Fibroblast of upper back skin (primary cell): ENCODE measurements around the gene IRGC.
"Not testable (repeated sequence)": the region's sequence is repeated elsewhere in the genome, so short reads cannot be mapped to it uniquely, and the experiment has no call there.

ENCODE experiments used
- DNase-seq: peaks from one replicate; pipeline ENCODE4 v3.0.0-alpha.2; 2013

Gene IRGC

GRCh38 chr19:43755256-43755801 lies 39.5 kb downstream of the IRGC start:
- DNase-seq = peak; percentile 76

GRCh38 chr19:43759515-43759914 lies 43.6 kb downstream of the IRGC start:
- peak; percentile 40 for DNase-seq

GRCh38 chr19:43760941-43761340 lies 45.1 kb downstream of the IRGC start:
- DNase-seq = no peak

GRCh38 chr19:43762814-43763213 lies 46.9 kb downstream of the IRGC start:
- DNase-seq = no peak

- peak; percentile 37 for DNase-seq
These were observed 47.6 kb downstream of the IRGC start for GRCh38 chr19:43763473-43763939.

GRCh38 chr19:43764684-43765083 lies 48.8 kb downstream of the IRGC start:
- not testable (repeated sequence) for DNase-seq

- DNase-seq = peak; percentile 98
These were observed 49.4 kb downstream of the IRGC start for GRCh38 chr19:43765109-43765876.

GRCh38 chr19:43766755-43767043 lies 50.8 kb downstream of the IRGC start:
- DNase-seq = no peak

GRCh38 chr19:43767316-43767715 lies 51.4 kb downstream of the IRGC start:
- DNase-seq = no peak

GRCh38 chr19:43767818-43768217 lies 51.9 kb downstream of the IRGC start:
- DNase-seq = no peak

GRCh38 chr19:43768273-43769050 lies 52.6 kb downstream of the IRGC start:
- no peak for DNase-seq

GRCh38 chr19:43769256-43769655 lies 53.4 kb downstream of the IRGC start:
- DNase-seq = no peak
